Measurements from ENCODE around the gene MYBPHL.
A peak's percentile ranks its signal among the peaks of the same experiment; 100 is the strongest.

MYBPHL gene

GRCh38 chr1:109282952-109283747 lies 23.7 kb downstream of the MYBPHL start, which contains the start of gene PSRC1 (continued):
- TF ChIP-seq, protein P1, sequence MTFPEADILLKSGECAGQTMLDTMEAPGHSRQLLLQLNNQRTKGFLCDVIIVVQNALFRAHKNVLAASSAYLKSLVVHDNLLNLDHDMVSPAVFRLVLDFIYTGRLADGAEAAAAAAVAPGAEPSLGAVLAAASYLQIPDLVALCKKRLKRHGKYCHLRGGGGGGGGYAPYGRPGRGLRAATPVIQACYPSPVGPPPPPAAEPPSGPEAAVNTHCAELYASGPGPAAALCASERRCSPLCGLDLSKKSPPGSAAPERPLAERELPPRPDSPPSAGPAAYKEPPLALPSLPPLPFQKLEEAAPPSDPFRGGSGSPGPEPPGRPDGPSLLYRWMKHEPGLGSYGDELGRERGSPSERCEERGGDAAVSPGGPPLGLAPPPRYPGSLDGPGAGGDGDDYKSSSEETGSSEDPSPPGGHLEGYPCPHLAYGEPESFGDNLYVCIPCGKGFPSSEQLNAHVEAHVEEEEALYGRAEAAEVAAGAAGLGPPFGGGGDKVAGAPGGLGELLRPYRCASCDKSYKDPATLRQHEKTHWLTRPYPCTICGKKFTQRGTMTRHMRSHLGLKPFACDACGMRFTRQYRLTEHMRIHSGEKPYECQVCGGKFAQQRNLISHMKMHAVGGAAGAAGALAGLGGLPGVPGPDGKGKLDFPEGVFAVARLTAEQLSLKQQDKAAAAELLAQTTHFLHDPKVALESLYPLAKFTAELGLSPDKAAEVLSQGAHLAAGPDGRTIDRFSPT (tag by site-specific recombination; IDR thresholded peaks at IDR 0.05), result no peak
- TF ChIP-seq ZBTB1 (tag by site-specific recombination; IDR thresholded peaks at IDR 0.05) (peak; percentile 88), SP2 (tag by site-specific recombination; IDR thresholded peaks at IDR 0.05) (peak; percentile 92), ATF2 (tag by site-specific recombination; IDR thresholded peaks at IDR 0.05; ENCODE audit: low read depth) (no peak), ZNF792 (tag by site-specific recombination; IDR thresholded peaks at IDR 0.05) (no peak), ZNF48 (tag by site-specific recombination; IDR thresholded peaks at IDR 0.05) (no peak), ZNF610 (tag by site-specific recombination; IDR thresholded peaks at IDR 0.05; ENCODE audit: borderline replicate concordance) (0 out of 2 replicates have a peak, but pooled peaks have one; percentile 24), ZNF416 (tag by site-specific recombination; IDR thresholded peaks at IDR 0.05) (no peak), ZNF2 (tag by site-specific recombination; IDR thresholded peaks at IDR 0.05) (peak; percentile 11), SP7 (tag by site-specific recombination; IDR thresholded peaks at IDR 0.05) (peak; percentile 75), ZNF211 (tag by site-specific recombination; IDR thresholded peaks at IDR 0.05; ENCODE audit: low read depth) (no peak), ZNF221 (tag by site-specific recombination; IDR thresholded peaks at IDR 0.05; ENCODE audit: borderline replicate concordance) (no peak), BCL6B (tag by site-specific recombination; IDR thresholded peaks at IDR 0.05) (no peak), MEIS1 (CRISPR knock-in tag; IDR thresholded peaks at IDR 0.05; ENCODE audit: borderline replicate concordance) (no peak), ZBTB20 (tag by site-specific recombination; IDR thresholded peaks at IDR 0.05) (peak; percentile 100), ZNF76 (tag by site-specific recombination; IDR thresholded peaks at IDR 0.05; ENCODE audit: borderline replicate concordance, low read depth) (peak; percentile 87), GLIS2 (tag by site-specific recombination; IDR thresholded peaks at IDR 0.05) (peak; percentile 89), HOXA7 (CRISPR knock-in tag; IDR thresholded peaks at IDR 0.05; ENCODE audit: borderline replicate concordance) (no peak), IKZF3 (tag by site-specific recombination; IDR thresholded peaks at IDR 0.05) (peak; percentile 97), ZNF664 (tag by site-specific recombination; IDR thresholded peaks at IDR 0.05) (no peak), KLF1 (tag by site-specific recombination; IDR thresholded peaks at IDR 0.05) (peak; percentile 60), KLF7 (tag by site-specific recombination; IDR thresholded peaks at IDR 0.05; ENCODE audit: borderline replicate concordance) (peak; percentile 40; the same call in 1 of the 2 replicates), KLF16 (tag by site-specific recombination; IDR thresholded peaks at IDR 0.05) (peak; percentile 84), ZNF585B (tag by site-specific recombination; IDR thresholded peaks at IDR 0.05) (no peak), ZNF121 (tag by site-specific recombination; IDR thresholded peaks at IDR 0.05) (no peak), ZNF791 (tag by site-specific recombination; IDR thresholded peaks at IDR 0.05) (no peak)
- TF ChIP-seq, protein P2, sequence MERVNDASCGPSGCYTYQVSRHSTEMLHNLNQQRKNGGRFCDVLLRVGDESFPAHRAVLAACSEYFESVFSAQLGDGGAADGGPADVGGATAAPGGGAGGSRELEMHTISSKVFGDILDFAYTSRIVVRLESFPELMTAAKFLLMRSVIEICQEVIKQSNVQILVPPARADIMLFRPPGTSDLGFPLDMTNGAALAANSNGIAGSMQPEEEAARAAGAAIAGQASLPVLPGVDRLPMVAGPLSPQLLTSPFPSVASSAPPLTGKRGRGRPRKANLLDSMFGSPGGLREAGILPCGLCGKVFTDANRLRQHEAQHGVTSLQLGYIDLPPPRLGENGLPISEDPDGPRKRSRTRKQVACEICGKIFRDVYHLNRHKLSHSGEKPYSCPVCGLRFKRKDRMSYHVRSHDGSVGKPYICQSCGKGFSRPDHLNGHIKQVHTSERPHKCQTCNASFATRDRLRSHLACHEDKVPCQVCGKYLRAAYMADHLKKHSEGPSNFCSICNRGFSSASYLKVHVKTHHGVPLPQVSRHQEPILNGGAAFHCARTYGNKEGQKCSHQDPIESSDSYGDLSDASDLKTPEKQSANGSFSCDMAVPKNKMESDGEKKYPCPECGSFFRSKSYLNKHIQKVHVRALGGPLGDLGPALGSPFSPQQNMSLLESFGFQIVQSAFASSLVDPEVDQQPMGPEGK (tag by site-specific recombination; IDR thresholded peaks at IDR 0.05), result peak; percentile 99
- TF ChIP-seq, protein P3, sequence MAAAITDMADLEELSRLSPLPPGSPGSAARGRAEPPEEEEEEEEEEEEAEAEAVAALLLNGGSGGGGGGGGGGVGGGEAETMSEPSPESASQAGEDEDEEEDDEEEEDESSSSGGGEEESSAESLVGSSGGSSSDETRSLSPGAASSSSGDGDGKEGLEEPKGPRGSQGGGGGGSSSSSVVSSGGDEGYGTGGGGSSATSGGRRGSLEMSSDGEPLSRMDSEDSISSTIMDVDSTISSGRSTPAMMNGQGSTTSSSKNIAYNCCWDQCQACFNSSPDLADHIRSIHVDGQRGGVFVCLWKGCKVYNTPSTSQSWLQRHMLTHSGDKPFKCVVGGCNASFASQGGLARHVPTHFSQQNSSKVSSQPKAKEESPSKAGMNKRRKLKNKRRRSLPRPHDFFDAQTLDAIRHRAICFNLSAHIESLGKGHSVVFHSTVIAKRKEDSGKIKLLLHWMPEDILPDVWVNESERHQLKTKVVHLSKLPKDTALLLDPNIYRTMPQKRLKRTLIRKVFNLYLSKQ (tag by site-specific recombination; IDR thresholded peaks at IDR 0.05; ENCODE audit: borderline replicate concordance), result no peak
- TF ChIP-seq, protein P4, sequence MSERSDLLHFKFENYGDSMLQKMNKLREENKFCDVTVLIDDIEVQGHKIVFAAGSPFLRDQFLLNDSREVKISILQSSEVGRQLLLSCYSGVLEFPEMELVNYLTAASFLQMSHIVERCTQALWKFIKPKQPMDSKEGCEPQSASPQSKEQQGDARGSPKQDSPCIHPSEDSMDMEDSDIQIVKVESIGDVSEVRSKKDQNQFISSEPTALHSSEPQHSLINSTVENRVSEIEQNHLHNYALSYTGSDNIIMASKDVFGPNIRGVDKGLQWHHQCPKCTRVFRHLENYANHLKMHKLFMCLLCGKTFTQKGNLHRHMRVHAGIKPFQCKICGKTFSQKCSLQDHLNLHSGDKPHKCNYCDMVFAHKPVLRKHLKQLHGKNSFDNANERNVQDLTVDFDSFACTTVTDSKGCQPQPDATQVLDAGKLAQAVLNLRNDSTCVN (tag by site-specific recombination; optimal IDR thresholded peaks at IDR 0.05), result peak; percentile 98

Data from HEK293 (cell line).